ENCODE data around the gene GSN. TPM values are rescaled to one million over a fixed set of nuclear protein-coding genes. Genes with fewer than 3 reads are reported as not detected.

GSN gene
- total and polyA plus RNA-seq, 9 of the 15 experiments (the other 6 are each of a cell fraction or from before 2014, with no cell fraction given), result 0.39 to 16.6 (median 8.2) TPM

DNA sequence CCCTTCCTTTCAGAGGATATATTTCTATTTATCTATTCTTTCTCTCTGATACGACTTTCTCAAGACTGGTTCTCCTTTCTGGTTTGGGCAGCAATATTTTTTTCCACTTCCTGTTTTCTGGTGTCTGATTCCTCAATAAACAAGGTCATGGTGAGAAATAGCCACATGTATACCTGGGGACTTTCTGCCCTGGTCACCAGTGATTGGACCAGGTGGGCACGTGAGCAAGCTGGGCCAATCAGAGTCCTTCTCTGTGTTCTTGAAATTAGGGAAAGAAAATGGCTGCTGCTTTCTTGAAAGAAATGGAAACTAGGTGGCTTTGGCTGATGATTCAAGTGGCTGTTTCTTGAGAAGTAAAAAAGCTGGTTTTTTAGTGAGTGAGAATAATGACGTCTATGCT is 18.4 kb upstream of the GSN start:
- 0 out of 3 replicates have a peak overlapping the region, but pooled peaks have one; percentile 6 for H3K27ac ChIP-seq (ENCODE audit: extremely low read depth, low read depth, low read length)
- in situ Hi-C loops (cut with MboI), result no loop called here
- no peaks in the 10 kb centered on the region for H3K79me2 ChIP-seq (ENCODE audit: control insufficient read depth, insufficient read depth, low read length)
- BruUV-seq (replicated peaks), result no TSS peak
- FAIRE-seq (no peak), DNase-seq (ENCODE audit: extremely low read depth in 1 of 4, low spot score in 3 of 4) (peak; percentile 52 to 68 (median 60)), ATAC-seq (peak; percentile 89)
- no peaks in the 10 kb centered on the region for H3K9me1 ChIP-seq (ENCODE audit: control insufficient read depth, insufficient read depth, low read length)
- no peak overlapping the region for H3K9ac ChIP-seq (ENCODE audit: insufficient read depth in 1 of 2, low read depth in 2 of 2, low read length in 2 of 2)
- peak overlapping the region; percentile 54 for H2AFZ ChIP-seq (ENCODE audit: low read depth, low read length)
- ChIA-PET CTCF (ENCODE audit: low intra/inter-chr PET ratio) (no interaction called here), POLR2A (no interaction called here)
- 57% methylated on average over 3 of the region's 3 CpGs for WGBS (ENCODE audit: insufficient coverage, low coverage, missing lambda C conversion rate)
- no peak overlapping the region for H3K4me3 ChIP-seq
- no peak overlapping the region for H3K4me2 ChIP-seq (ENCODE audit: insufficient read depth, low read length)
- intact Hi-C loops (cut with micrococcal nuclease), result no loop called here
- no peaks in the 10 kb centered on the region for H3K36me3 ChIP-seq (ENCODE audit: control insufficient read depth, insufficient read depth, low read length)
- H3K9me3 ChIP-seq (replicated peaks; ENCODE audit: control insufficient read depth, insufficient read depth, low read depth, low read length), result no peaks in the 10 kb centered on the region
- peaks cover 9 to 23% of the 10 kb centered on the region in 2 experiments; a peak in 4 of 5 replicates for H3K4me1 ChIP-seq (replicated peaks in 1 of 2; ENCODE audit: control insufficient read depth in 2 of 2, insufficient read depth in 2 of 2, low read length in 2 of 2)
- H3K27me3 ChIP-seq (ENCODE audit: control insufficient read depth in 2 of 2, insufficient read depth in 2 of 2, low read length in 2 of 2), result no peaks in the 10 kb centered on the region
- H4K20me1 ChIP-seq (replicated peaks; ENCODE audit: control insufficient read depth, insufficient read depth, low read length), result no peaks in the 10 kb centered on the region
- TF ChIP-seq SAFB (IDR thresholded peaks at IDR 0.05; ENCODE audit: borderline replicate concordance, low read depth, low read length) (no peak), ZNF561 (CRISPR knock-in tag; conservative IDR thresholded peaks at IDR 0.05) (no peak), ZNF589 (CRISPR knock-in tag; IDR thresholded peaks at IDR 0.05; ENCODE audit: low read depth) (no peak), ZNF77 (CRISPR knock-in tag; IDR thresholded peaks at IDR 0.05) (no peak), ESRRB (CRISPR knock-in tag; IDR thresholded peaks at IDR 0.05; ENCODE audit: borderline replicate concordance) (no peak), ZC3H8 (IDR thresholded peaks at IDR 0.05) (no peak), ZNF699 (CRISPR knock-in tag; IDR thresholded peaks at IDR 0.05; ENCODE audit: insufficient replicate concordance) (no peak), BHLHE40 (IDR thresholded peaks at IDR 0.05; ENCODE audit: low read length) (no peak), NR1H2 (CRISPR knock-in tag; IDR thresholded peaks at IDR 0.05) (no peak), PTBP1 (IDR thresholded peaks at IDR 0.05; ENCODE audit: low read depth, low read length) (no peak), NFE2 (IDR thresholded peaks at IDR 0.05; ENCODE audit: low read depth) (no peak), CBFA2T2 (conservative IDR thresholded peaks at IDR 0.05) (no peak; the same call in 1 of the 2 replicates), ZNF311 (CRISPR knock-in tag; IDR thresholded peaks at IDR 0.05) (no peak), PHF20 (IDR thresholded peaks at IDR 0.05; ENCODE audit: partially characterized antibody) (no peak), CAMTA2 (CRISPR knock-in tag; conservative IDR thresholded peaks at IDR 0.05) (no peak), ZNF165 (CRISPR knock-in tag; IDR thresholded peaks at IDR 0.05; ENCODE audit: borderline replicate concordance) (no peak), HCFC1 (IDR thresholded peaks at IDR 0.05; ENCODE audit: low read depth, low read length) (no peak), HDAC2 (IDR thresholded peaks at IDR 0.05) (no peak), ZBTB8A (IDR thresholded peaks at IDR 0.05; ENCODE audit: partially characterized antibody) (no peak), GTF2A2 (tag; IDR thresholded peaks at IDR 0.05) (no peak), NFYB (IDR thresholded peaks at IDR 0.05; ENCODE audit: extremely low read depth, insufficient read length) (peak; percentile 62), SIN3B (IDR thresholded peaks at IDR 0.05; ENCODE audit: low read depth) (no peak)
- TF ChIP-seq, protein P1, sequence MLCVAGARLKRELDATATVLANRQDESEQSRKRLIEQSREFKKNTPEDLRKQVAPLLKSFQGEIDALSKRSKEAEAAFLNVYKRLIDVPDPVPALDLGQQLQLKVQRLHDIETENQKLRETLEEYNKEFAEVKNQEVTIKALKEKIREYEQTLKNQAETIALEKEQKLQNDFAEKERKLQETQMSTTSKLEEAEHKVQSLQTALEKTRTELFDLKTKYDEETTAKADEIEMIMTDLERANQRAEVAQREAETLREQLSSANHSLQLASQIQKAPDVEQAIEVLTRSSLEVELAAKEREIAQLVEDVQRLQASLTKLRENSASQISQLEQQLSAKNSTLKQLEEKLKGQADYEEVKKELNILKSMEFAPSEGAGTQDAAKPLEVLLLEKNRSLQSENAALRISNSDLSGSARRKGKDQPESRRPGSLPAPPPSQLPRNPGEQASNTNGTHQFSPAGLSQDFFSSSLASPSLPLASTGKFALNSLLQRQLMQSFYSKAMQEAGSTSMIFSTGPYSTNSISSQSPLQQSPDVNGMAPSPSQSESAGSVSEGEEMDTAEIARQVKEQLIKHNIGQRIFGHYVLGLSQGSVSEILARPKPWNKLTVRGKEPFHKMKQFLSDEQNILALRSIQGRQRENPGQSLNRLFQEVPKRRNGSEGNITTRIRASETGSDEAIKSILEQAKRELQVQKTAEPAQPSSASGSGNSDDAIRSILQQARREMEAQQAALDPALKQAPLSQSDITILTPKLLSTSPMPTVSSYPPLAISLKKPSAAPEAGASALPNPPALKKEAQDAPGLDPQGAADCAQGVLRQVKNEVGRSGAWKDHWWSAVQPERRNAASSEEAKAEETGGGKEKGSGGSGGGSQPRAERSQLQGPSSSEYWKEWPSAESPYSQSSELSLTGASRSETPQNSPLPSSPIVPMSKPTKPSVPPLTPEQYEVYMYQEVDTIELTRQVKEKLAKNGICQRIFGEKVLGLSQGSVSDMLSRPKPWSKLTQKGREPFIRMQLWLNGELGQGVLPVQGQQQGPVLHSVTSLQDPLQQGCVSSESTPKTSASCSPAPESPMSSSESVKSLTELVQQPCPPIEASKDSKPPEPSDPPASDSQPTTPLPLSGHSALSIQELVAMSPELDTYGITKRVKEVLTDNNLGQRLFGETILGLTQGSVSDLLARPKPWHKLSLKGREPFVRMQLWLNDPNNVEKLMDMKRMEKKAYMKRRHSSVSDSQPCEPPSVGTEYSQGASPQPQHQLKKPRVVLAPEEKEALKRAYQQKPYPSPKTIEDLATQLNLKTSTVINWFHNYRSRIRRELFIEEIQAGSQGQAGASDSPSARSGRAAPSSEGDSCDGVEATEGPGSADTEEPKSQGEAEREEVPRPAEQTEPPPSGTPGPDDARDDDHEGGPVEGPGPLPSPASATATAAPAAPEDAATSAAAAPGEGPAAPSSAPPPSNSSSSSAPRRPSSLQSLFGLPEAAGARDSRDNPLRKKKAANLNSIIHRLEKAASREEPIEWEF (CRISPR knock-in tag; IDR thresholded peaks at IDR 0.05), result no peak

Measured in K562 (cell line).